Measurements from ENCODE around the gene PIK3R6.

The PIK3R6 gene

GRCh38 chr17:8867361-8867981 lies at the start of gene PIK3R6:
Gene PIK3R6, minus strand, starts transcription at chr17:8867674. Its CDS starts 17,880 bp downstream, at chr17:8849794.
- ATAC-seq: no peak

- ATAC-seq: no peak
These were observed 49.0 kb upstream of the PIK3R6 start for GRCh38 chr17:8916466-8916865.

GRCh38 chr17:8914554-8914953 lies 47.1 kb upstream of the PIK3R6 start:
- ATAC-seq: no peak

DNA sequence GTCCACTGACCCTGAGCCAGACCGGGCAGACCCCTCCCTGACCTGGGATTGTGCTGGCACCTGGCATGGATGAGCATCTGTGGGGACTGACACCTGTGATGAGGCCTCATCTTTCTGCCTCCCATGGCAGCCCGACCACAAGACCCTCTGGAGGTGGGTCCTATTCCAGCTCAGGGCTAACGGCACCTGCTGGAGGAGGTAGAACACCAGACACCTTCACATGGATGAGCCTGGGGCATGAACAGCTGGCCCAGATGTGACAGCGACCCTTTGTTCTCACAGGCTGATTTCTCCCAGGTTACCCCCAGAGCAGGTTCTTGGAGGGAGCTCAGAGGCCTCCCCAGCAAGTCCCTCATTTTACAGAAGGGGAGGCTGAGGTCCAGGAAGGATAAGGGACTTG lies 46.4 kb upstream of the PIK3R6 start:
- no peak for ATAC-seq

DNA sequence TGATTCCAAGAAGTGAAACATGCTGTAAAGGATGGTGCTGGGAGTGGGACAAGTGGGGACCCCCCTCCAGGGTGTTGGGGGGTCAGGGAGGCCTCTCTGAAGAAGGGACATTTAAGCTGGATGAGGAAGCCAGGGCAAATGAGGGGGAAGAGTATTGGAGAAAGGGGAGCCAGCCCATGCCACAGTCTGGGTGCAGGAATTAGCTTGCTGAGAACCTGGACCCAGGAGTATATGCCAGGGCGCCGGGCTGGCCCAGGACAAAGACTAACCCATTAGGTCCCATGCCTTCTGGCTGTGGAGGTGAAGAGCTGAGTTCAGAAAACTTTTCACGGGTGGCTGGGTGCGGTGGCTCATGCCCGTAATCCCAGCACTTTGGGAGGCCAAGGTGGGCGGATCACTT lies 45.6 kb upstream of the PIK3R6 start:
- no peak for ATAC-seq

- no peak for ATAC-seq
These were observed 44.9 kb upstream of the PIK3R6 start for GRCh38 chr17:8912084-8912981.

- no peak for ATAC-seq
These were observed 43.6 kb upstream of the PIK3R6 start for GRCh38 chr17:8910969-8911604.

GRCh38 chr17:8909586-8910270 lies 42.3 kb upstream of the PIK3R6 start:
- no peak for ATAC-seq

- no peak for ATAC-seq
These were observed 37.9 kb upstream of the PIK3R6 start for GRCh38 chr17:8905331-8905730.

GRCh38 chr17:8904686-8905085 lies 37.2 kb upstream of the PIK3R6 start:
- no peak for ATAC-seq

DNA sequence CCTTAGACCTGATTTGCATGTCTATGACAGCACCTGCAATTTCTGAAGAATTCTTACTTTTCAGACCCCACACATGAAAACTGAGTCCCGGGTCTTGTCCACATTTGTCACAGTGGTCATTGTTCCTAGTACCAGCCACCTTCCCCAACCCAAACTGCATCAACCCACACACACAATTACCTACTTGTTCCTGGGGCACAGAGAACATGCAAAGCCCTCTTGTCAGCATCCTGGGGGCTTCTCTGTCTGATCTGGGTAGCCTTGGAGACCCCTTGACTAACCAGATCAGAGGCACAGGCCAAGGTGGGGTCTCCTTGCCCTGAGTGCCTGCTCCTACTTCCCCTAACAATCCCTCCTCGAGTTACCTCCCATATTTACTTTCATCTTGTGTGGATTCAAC lies 36.7 kb upstream of the PIK3R6 start:
- no peak for ATAC-seq

DNA sequence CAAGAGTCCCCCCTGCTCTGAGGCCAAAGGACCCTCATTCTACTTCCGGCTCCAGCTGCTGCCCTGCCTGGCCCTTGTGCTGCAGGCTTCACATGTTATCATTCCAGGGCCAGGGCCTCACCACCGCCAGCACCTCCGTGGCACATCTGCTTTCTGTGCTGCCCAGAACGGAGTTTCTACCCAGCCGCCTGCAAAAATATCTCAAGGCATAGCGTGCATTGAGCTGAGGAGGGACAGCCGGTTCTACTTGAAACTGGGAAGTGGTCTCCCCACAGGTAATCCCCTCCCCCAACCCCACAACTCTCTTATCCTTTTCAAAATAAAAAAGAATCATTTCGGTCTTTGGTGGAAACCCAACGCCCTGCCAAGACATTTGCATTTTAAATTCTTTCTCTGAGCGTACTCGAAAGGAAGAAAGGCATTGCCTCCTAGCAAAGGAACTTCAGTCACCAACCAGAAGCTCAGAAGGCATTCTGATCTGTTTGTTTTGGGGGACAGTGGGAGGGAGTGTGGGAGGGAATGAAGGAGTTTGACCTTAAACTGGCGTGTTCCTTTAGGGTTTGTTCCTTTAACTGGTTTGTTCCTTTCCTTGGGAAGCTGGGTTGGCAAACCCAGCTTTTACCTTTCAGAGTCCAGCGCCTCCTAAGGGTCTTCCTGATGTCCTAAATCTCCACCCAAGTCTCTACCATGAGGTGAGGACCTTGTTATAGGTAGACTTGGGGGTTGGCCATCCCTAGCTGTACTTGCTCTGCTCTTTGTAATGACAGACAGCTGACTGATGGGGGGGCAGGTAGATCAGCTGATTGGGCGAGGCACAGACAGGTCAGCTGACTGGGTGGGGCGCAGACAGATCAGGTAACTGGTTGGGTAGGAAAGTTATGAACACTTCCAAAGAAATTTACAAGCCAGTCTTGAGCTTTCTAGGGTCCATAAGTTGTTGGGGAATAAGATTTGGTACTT lies 33.4 kb upstream of the PIK3R6 start:
- no peak for ATAC-seq

DNA sequence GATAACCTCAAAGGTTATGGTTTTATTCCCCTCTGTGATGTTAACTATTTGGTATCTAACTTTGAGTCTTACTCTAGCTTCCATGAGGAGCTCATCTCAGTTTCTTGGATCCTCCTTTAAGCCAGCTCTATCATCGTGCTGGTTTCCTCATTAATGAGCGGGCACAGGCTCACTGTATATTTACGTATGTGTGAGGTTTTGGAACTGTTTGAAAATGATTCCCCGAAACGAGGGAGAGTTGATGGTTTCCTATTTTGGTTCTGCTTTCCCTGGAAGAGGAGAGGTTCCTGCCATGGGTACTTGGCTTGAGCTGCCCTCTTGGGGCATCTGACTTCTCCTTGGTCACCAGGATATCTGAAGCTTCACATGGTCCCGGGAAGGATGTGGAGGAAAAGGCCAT lies 32.7 kb upstream of the PIK3R6 start:
- no peak for ATAC-seq

- no peak for ATAC-seq
These were observed 31.2 kb upstream of the PIK3R6 start for GRCh38 chr17:8898636-8899035.

DNA sequence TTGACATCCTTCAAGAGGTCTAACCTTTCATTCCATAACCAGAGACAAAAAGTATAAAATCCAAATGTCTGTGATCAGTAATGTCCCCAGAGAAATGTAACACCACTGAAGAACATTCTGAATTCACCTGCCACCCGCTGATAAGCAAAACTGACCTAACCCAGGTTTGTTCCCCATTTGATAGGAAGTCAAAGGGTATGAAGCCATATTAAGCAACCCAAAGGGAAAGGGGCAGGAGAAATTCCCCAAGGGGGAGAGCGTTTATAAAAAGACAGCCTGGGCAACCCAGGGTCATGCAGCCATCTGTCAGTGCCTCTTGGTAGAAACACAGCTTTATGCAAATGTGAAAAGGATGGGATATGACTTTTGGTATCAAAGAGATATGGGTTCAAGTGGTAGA lies 30.7 kb upstream of the PIK3R6 start:
- ATAC-seq: no peak

DNA sequence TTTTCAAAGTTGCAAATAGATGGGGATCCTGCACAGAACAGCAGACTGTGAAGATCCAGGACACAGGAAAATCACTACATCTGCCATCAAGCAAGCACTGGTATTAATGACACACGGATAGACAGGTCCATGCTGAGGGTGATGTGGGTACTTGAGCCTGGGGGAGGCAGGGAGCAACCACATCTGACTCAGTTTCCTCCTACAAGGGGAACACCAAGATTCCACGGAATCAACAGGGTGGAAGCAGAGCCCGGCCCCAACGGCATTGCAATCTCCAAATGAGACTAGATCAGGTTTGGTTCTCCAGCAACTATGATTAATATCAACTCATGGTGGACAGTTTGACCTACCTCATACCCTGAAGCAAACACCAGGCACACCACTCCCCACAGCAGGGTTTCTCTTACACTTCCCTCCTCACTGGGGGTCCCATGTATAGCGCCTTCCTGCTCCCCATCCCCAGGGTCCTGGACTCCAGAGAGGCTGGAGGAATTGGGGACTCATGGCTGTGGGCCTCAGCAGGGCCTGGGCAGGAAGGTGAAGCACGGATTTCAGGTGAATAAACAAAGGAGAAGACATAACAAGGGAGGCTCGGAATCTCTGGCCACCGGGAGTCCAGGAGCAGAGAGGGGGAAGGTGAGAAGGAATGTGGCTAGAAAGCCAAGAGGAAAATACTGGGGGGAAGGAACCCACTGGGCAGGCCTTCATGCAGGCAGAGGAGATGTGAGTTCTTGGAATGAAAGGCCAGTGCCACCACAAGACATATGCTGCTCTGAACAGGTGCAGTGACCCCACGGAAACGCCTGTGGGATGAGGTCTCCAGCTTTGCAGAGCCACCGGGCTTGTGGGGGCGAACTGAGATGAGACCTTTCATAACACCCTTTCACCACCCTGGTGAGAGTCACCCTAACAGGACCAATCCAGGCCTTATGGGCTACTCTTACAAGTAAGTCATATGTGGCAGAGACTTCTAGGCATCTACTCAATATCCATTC lies 29.5 kb upstream of the PIK3R6 start:
- ATAC-seq: no peak

DNA sequence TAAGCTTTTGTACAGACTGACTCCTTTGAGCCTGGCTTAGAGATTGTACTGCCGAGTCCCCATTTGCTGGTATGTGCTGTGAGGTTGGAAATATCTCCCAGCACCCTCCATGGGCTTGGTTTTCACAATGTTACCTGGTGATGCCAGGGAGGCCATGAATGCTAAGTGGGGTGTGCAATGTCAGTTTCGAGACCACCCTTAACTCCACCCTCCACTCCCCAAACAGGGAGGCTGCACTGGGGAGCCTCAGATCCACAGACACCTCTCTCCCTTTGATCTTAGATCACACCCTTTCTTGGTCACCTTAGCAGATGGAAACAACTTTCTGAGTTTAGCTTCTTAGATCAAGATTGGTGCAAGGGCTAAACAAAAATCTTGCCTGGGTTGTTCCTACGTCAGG lies 28.6 kb upstream of the PIK3R6 start:
- ATAC-seq: no peak

GRCh38 chr17:8894673-8895578 lies 27.5 kb upstream of the PIK3R6 start:
- peak; percentile 28 to 29 for ATAC-seq

GRCh38 chr17:8894202-8894671 lies 26.8 kb upstream of the PIK3R6 start:
- no peak for ATAC-seq
